DMS153 (cell line): ENCODE measurements around the gene LBHD1.
"Not testable (repeated sequence)": the region's sequence is repeated elsewhere in the genome, so short reads cannot be mapped to it uniquely, and the experiment has no call there.

Source experiments
- DNase-seq: peaks from one replicate; lab custom pipeline; 2025; lab: John Stamatoyannopoulos, UW

LBHD1 gene

DNA sequence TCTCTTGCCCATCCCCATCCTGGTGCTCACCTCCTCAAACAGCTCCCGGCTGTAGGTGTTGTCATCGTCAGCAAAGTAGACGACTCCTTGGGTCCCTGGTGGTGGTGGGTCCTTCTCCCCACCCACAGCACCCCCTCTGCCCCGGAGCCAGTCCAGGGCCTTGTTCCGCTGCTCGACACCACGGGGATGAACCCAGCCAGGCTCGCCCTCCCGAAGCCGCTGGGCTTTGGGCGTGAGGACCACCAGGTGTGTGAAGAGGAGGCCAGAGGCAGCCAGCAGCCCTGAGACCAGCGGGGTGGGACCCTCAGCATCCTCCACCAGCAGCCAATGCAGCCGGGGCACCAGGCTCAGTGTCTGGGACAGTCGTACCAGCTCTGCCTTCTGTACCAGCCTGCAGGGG is 55.1 kb downstream of the LBHD1 start:
- not testable (repeated sequence) for DNase-seq

DNA sequence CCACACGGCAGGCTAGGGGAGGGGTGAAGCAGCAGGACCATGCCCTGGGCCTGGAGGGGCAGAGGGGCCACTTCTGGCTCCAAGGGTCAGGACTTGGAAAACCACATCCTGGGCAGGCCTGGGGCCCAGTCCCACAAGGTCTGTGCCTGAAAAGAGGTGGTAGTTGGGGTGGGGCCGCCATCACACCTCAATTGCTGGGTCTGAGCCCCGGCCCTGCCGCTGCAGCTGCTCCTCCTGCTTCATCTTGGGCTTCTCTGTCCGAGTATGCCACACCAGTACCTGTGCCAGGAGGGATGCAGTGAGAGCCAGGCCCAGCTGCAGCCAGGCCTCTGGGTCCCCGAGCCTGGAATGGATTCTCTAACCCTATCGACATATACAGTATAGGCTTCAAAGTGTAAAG is 56.5 kb downstream of the LBHD1 start:
- DNase-seq: no peak

DNA sequence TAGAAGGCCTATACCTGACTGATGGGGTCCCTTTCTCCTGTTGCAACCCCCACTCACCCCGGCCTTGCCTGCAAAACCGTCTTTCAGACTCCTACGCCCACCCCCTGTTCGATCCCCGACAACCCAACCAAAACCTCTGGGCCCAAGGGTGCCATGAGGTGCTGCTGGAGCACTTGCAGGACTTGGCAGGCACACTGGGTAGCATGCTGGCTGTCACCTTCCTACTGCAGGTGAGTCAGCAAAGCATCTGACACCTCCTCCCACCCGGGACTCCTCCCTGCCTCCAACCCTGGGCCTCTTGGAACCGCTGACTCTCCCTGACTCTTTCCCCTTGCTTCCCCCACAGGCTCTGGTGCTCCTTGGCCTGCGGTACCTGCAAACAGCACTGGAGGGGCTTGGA is 57.8 kb downstream of the LBHD1 start:
- DNase-seq: no peak

DNA sequence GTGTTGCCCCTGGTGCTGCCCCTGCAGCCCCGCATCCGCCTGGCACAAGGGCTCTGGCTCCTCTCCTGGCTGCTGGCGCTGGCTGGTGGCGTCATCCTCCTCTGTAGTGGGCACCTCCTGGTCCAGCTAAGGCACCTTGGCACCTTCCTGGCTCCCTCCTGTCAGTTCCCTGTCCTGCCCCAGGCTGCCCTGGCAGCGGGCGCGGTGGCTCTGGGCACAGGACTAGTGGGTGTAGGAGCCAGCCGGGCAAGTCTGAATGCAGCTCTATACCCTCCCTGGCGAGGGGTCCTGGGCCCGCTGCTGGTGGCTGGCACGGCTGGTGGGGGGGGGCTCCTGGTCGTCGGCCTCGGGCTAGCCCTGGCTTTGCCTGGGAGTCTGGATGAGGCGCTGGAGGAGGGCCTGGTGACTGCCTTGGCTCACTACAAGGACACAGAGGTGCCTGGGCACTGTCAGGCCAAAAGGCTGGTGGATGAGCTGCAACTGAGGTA is 58.7 kb downstream of the LBHD1 start:
- DNase-seq: no peak
